Lung microvascular endothelial cell (primary cell): ENCODE results near the gene NAT9. TPM values are rescaled to one million over a fixed set of nuclear protein-coding genes. Genes with fewer than 3 reads are reported as not detected.

ENCODE experiments used
- DNase-seq, 2 donors: peaks; one replicate each; pipeline versions ENCODE4 v3.0.0 to v3.0.0-alpha.2; 2010; ENCODE audit warnings: low read depth in 2 of 2
- total RNA-seq: library from RNA; depleted of rRNA; stranded (reverse); fragments of >200 nt; gene quantifications from 2 replicates; pipeline ENCODE4 v1.2.1, GENCODE V29; 2014

Gene NAT9
- total RNA-seq, 1 donor from 2014 or later: 20.0 TPM

DNA sequence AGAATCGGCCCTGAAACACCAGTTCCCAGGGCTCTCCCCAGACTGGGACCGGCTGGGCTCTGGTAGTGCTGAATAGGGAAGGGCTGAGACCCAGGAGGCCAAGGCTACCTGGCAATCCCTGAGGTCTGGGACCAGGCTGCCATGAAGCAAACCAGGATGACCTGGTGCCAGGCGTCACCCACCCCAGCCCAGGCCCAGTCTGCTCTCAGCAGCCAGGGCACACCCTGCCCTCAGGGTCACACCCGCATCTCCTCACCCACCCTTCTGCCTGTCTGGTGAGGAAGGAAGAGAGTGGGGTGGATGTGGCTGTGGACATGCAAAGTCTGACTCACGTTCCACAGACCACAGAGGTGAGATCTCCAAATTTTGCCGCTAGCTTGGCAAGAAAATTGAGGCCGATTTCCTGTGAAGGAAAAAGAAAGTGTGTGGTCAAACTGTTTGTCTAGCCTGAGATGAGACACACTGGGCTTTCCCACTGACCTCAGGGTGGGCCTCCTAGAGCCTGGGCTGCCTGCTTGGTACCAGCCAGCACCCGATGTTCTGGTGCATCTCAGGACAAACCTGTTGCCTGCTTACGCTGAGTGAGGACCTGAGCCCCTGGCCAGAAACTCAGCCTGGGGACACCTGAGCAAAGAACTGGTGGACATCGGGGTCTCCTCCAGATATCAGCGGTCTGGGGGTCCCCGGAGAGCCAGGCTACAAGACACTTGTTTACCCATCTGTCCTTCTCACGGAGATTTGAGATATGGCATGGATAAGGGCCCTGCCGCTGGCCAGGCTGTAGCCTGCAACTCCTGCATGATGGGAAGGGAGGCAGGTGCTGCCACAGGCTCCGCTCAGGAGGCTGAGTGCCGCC, 45.4 kb downstream of the NAT9 start:
- DNase-seq: no peak

DNA sequence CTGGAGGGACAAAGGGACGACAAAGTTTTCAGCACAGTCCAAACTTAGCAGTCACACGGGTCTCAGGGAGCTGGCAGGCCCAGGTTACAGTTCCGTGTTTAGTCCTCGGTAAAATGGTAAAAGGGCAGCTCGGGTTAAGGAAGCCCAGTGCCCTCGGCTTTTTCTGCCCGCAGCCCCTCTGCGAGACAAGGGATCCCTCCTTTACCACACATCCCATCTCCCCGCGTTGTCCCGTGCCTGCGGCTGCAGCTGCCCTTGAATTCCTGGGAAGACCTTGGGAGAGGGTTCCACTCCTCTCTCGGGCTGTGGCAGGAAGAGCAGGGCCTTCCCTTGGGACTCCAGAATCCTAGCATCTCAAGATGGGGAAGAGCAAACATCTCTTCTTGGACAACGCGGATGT, 46.3 kb downstream of the NAT9 start:
- no peak for DNase-seq

DNA sequence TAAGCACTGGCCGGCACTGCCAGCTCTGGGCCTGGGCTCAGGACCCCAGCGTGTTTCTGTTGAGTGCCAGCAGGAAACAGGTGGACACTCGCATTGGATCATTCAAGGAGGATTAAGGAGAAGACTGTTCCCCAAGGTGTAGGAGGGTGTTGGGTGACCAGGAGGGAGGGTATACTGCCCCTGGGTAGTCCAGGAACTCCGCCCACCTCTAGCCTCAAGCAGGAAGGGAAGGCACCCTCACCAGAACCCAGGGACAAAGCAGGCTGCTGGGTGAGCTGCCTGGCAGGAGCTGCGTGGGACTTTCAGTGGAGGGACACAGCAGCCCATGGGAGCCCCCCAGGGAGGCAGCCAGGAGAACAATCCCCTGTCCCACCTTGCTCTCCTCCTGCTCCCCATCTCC, 46.8 kb downstream of the NAT9 start:
- no peak for DNase-seq

DNA sequence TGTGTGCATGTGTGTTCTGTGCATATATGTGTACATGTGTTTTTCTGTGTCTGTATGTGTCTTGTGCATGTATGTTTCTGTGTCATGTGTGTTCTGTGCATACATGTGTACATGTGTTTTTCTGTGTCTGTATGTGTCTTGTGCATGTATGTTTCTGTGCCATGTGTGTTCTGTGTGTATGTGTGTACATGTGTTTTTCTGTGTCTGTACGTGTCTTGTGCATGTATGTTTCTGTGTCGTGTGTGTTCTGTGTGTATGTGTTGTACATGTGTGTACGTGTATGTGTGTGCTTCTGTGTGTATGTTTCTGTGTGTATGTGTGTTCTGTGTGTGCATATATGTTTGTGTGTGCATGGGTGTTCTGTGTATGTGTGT, 47.5 kb downstream of the NAT9 start:
- no peak for DNase-seq

DNA sequence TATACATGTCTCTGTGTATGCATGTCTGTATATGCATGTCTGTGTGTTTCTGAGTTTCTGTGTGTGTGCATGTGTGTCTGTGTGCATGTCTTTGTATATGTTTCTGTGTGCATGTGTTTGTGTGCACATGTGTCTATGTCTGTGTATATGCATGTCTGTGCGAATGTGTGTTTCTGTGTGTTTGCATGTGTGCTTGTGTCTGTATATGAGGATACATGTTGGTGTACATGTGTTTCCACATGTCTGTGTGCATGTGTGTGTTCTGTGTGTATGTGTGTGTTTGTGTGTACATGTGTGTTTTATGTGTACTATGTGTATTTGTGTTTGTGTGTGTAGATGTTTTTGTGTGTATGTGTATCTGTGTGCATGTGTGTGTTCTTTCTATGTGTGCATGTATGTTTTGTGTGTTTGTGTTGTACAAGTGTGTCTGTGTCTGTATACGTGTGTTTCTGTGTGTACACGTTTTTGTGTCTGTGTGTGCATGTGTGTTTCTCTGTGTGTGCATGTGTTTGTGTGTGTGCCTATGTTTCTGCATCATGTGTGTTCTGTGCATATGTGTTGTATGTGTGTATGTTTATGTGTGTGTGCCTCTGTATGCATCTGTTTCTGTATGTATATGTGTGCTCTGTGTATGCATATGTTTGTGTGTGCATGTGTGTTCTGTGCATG, 48.0 kb downstream of the NAT9 start:
- no peak for DNase-seq

DNA sequence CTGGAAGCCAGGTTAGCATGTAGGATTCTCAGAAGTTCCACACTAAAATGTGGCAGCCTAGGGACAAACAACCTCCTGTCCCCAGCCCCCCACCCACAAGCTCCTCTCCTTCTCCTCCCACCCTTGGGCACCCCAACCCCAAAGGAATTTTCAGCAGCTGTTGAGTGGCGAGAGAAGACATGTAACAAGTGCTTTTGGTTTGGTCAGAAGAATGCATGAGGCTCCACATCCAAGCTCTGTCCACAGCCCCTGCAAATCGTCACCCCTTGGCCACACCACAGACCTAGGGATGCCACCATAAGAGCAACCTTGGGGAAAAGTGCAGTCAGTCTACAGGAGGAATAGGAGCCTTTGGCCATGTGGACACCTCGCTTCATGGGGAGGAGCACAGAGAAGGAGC, 51.0 kb downstream of the NAT9 start:
- no peak for DNase-seq

DNA sequence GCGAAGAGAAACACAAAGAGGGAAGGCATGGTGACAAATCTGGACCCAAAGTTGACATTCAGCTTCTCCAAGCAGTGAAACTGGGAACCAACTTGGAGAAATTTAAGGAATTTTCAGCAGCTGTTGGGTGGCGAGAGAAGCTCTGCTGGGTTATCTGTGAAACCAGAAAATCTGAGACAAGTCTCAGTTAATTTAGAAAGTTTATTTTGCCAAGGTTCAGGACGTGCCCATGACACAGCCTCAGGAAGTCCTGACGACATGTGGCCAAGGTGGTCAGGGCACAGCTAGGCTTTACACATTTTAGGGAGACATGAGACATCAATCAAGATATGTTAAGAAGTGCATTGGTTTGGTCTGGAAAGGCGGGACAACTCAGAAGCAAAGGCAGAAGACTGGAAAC, 52.3 kb downstream of the NAT9 start:
- DNase-seq: no peak

DNA sequence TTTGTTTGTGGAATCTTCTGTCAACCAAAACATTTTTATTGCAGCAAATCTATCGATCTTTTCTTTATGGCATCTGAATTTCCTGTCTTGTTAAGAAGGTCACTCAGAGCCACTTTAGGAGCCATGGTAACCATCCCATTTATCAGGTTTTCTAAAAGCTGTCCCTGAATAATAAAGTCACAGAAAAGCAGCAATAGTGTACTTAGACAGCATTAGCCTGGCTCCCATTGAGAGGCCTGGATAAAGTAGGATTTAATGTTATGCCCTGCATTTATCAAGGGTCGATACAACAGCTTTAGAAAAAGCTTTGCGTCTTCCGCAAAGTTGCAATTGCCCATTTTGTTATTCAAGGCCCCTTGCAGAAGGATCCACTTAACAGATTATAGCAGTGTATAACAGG, 53.4 kb downstream of the NAT9 start:
- no peak for DNase-seq

Other genes starting within 250 kb of the NAT9 start
- not detected in 2 replicates for gene CD300LB, start 244.9 kb downstream of the NAT9 start, total RNA-seq
- not detected in 2 replicates for gene CD300C, start 230.2 kb downstream of the NAT9 start, total RNA-seq
- not detected in 2 replicates for gene CD300H, start 208.8 kb downstream of the NAT9 start, total RNA-seq
- not detected in 2 replicates for gene CD300LD, start 184.1 kb downstream of the NAT9 start, total RNA-seq
- not detected in 2 replicates for gene CD300E, start 152.6 kb downstream of the NAT9 start, total RNA-seq
- not detected in 2 replicates for gene CD300LF, start 63.4 kb downstream of the NAT9 start, total RNA-seq
- 0.20 and 0.22 TPM in 2 replicates for gene RAB37, start 39.1 kb downstream of the NAT9 start, total RNA-seq
- gene NHERF1, start 27.7 kb downstream of the NAT9 start, total RNA-seq: 4.4 and 4.6 TPM in 2 replicates
- under 0.01 TPM in 2 replicates for gene GRIN2C, start 83.5 kb upstream of the NAT9 start, total RNA-seq
- 12.9 and 41.2 TPM in 2 replicates for gene FDXR, start 96.6 kb upstream of the NAT9 start, total RNA-seq
- gene FADS6, start 117.3 kb upstream of the NAT9 start, total RNA-seq: not detected in 2 replicates
- not detected in 2 replicates for gene USH1G, start 146.9 kb upstream of the NAT9 start, total RNA-seq
- not detected in 2 replicates for gene OTOP2, start 147.9 kb upstream of the NAT9 start, total RNA-seq
- gene OTOP3, start 159.6 kb upstream of the NAT9 start, total RNA-seq: not detected in 2 replicates
- 21.4 and 44.8 TPM in 2 replicates for gene HID1, start 196.4 kb upstream of the NAT9 start, total RNA-seq
- gene CDR2L, start 211.3 kb upstream of the NAT9 start, total RNA-seq: 5.0 and 5.7 TPM in 2 replicates
- 17.9 and 19.4 TPM in 2 replicates for gene MRPL58, start 236.3 kb upstream of the NAT9 start, total RNA-seq